Measurements from ENCODE around the gene GFOD1.

DNA sequence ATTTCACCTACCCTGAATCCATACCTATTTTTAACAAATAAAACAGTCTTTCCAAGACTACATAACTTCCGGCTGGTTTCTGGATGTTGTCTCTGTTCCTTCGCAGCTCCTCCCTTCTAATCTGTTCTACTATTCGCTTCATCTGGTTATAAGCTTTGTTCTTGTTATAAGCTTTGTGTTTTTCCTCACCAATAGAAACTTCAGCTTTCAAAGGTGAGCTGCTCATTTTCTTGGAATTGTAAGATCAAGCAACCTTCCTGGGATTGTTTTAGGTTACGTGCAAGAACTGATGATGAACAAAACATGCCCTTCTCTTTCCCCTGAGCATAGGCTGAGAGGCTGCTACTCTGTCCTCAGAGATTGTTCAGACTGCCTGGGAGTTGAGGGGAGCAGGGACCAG, 2.1 kb downstream of the GFOD1 start:
- TF ChIP-seq REST (IDR thresholded peaks at IDR 0.05; ENCODE audit: insufficient read depth in 1 of 2, low read depth in 2 of 2, low read length in 1 of 2) = no peak
- TF ChIP-seq, protein P1, sequence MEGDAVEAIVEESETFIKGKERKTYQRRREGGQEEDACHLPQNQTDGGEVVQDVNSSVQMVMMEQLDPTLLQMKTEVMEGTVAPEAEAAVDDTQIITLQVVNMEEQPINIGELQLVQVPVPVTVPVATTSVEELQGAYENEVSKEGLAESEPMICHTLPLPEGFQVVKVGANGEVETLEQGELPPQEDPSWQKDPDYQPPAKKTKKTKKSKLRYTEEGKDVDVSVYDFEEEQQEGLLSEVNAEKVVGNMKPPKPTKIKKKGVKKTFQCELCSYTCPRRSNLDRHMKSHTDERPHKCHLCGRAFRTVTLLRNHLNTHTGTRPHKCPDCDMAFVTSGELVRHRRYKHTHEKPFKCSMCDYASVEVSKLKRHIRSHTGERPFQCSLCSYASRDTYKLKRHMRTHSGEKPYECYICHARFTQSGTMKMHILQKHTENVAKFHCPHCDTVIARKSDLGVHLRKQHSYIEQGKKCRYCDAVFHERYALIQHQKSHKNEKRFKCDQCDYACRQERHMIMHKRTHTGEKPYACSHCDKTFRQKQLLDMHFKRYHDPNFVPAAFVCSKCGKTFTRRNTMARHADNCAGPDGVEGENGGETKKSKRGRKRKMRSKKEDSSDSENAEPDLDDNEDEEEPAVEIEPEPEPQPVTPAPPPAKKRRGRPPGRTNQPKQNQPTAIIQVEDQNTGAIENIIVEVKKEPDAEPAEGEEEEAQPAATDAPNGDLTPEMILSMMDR (IDR thresholded peaks at IDR 0.05) = no peak
- TF ChIP-seq TCF7L2 (IDR thresholded peaks at IDR 0.05; ENCODE audit: low read depth, low read length) = no peak
- TF ChIP-seq SIN3A (IDR thresholded peaks at IDR 0.05; ENCODE audit: borderline replicate concordance, insufficient read depth, low read depth, low read length) = no peak
- no peak for TF ChIP-seq POLR2AphosphoS5 (IDR thresholded peaks at IDR 0.05; ENCODE audit: low read depth, low read length)

Measured in Panc1 (cell line).